ENCODE results near the gene CCDC12. TPM values are rescaled to one million over a fixed set of nuclear protein-coding genes. Genes with fewer than 3 reads are reported as not detected.

CCDC12 gene
- total and polyA plus RNA-seq, 2 of the 13 experiments (the other 11 are each of a cell fraction or from before 2014, with no cell fraction given), result 30.1 to 49.5 TPM

DNA sequence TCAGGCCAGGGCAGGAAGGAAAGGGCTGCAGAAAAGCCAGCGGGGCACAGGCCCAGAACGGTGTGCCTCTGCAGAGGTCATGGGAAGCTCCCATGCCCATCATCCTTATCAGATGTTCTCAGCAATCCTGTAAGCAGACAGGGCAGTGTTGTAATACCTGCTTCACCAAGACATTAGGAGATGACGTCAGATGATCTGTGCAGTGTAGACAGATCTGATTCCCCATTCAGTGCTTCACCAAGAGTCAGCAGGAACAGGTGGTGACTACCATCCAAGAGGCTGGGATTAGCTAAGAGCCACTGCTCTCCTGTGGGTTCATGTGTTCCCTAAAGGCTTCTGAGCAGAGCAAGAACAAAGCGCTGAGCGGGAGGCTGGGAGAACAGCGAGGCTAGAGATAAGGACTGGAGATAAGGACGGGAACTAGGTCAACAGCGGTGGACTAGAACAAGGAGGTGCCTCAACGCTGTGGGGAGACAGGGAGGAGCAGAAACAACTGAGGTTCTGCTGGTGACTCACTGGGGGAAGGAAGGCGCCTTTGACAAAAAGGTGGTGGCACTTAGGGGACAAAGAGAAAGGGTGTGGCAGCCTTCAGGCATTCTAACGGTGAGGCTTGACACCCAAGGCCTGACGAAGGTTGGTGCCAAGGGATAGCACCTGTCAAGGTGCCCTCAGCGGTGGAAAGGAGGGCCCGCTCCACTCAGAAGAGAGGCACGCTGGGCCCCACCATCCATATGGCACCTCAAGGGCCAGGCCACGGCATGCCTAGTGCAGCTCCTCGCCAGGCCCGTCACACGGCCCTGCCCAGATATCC is 28.4 kb downstream of the CCDC12 start (continued):
- TF ChIP-seq ZNF101 (CRISPR knock-in tag; IDR thresholded peaks at IDR 0.05; ENCODE audit: borderline replicate concordance, low read depth) (no peak), ZNF333 (CRISPR knock-in tag; IDR thresholded peaks at IDR 0.05; ENCODE audit: borderline replicate concordance) (no peak), ZNF317 (CRISPR knock-in tag; IDR thresholded peaks at IDR 0.05) (no peak), NFIC (IDR thresholded peaks at IDR 0.05; ENCODE audit: low read length) (no peak), NFYC (CRISPR knock-in tag; IDR thresholded peaks at IDR 0.05) (no peak), TSC22D2 (CRISPR knock-in tag; IDR thresholded peaks at IDR 0.05; ENCODE audit: borderline replicate concordance) (no peak; the same call in 1 of the 2 replicates), ZNF552 (CRISPR knock-in tag; IDR thresholded peaks at IDR 0.05; ENCODE audit: borderline replicate concordance) (no peak), GATAD2A (CRISPR knock-in tag; IDR thresholded peaks at IDR 0.05) (peak; percentile 81), NKX3-1 (CRISPR knock-in tag; IDR thresholded peaks at IDR 0.05) (no peak), KLF9 (CRISPR knock-in tag; IDR thresholded peaks at IDR 0.05; ENCODE audit: low read depth) (no peak), ZNF768 (CRISPR knock-in tag; IDR thresholded peaks at IDR 0.05) (peak; percentile 31), RBFOX2 (IDR thresholded peaks at IDR 0.05; ENCODE audit: low read depth, low read length) (no peak), ZNF577 (CRISPR knock-in tag; IDR thresholded peaks at IDR 0.05; ENCODE audit: borderline replicate concordance, low read depth) (no peak), ZBTB1 (CRISPR knock-in tag; IDR thresholded peaks at IDR 0.05; ENCODE audit: borderline replicate concordance) (no peak), ZNF761 (CRISPR knock-in tag; conservative IDR thresholded peaks at IDR 0.05) (no peak), RORA (CRISPR knock-in tag; IDR thresholded peaks at IDR 0.05) (no peak)
- TF ChIP-seq, protein P1, sequence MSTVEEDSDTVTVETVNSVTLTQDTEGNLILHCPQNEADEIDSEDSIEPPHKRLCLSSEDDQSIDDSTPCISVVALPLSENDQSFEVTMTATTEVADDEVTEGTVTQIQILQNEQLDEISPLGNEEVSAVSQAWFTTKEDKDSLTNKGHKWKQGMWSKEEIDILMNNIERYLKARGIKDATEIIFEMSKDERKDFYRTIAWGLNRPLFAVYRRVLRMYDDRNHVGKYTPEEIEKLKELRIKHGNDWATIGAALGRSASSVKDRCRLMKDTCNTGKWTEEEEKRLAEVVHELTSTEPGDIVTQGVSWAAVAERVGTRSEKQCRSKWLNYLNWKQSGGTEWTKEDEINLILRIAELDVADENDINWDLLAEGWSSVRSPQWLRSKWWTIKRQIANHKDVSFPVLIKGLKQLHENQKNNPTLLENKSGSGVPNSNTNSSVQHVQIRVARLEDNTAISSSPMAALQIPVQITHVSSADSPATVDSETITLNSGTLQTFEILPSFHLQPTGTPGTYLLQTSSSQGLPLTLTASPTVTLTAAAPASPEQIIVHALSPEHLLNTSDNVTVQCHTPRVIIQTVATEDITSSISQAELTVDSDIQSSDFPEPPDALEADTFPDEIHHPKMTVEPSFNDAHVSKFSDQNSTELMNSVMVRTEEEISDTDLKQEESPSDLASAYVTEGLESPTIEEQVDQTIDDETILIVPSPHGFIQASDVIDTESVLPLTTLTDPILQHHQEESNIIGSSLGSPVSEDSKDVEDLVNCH (CRISPR knock-in tag; IDR thresholded peaks at IDR 0.05), result no peak
- TF ChIP-seq, protein P2, sequence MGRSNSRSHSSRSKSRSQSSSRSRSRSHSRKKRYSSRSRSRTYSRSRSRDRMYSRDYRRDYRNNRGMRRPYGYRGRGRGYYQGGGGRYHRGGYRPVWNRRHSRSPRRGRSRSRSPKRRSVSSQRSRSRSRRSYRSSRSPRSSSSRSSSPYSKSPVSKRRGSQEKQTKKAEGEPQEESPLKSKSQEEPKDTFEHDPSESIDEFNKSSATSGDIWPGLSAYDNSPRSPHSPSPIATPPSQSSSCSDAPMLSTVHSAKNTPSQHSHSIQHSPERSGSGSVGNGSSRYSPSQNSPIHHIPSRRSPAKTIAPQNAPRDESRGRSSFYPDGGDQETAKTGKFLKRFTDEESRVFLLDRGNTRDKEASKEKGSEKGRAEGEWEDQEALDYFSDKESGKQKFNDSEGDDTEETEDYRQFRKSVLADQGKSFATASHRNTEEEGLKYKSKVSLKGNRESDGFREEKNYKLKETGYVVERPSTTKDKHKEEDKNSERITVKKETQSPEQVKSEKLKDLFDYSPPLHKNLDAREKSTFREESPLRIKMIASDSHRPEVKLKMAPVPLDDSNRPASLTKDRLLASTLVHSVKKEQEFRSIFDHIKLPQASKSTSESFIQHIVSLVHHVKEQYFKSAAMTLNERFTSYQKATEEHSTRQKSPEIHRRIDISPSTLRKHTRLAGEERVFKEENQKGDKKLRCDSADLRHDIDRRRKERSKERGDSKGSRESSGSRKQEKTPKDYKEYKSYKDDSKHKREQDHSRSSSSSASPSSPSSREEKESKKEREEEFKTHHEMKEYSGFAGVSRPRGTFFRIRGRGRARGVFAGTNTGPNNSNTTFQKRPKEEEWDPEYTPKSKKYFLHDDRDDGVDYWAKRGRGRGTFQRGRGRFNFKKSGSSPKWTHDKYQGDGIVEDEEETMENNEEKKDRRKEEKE (IDR thresholded peaks at IDR 0.05), result no peak
- TF ChIP-seq, protein P3, sequence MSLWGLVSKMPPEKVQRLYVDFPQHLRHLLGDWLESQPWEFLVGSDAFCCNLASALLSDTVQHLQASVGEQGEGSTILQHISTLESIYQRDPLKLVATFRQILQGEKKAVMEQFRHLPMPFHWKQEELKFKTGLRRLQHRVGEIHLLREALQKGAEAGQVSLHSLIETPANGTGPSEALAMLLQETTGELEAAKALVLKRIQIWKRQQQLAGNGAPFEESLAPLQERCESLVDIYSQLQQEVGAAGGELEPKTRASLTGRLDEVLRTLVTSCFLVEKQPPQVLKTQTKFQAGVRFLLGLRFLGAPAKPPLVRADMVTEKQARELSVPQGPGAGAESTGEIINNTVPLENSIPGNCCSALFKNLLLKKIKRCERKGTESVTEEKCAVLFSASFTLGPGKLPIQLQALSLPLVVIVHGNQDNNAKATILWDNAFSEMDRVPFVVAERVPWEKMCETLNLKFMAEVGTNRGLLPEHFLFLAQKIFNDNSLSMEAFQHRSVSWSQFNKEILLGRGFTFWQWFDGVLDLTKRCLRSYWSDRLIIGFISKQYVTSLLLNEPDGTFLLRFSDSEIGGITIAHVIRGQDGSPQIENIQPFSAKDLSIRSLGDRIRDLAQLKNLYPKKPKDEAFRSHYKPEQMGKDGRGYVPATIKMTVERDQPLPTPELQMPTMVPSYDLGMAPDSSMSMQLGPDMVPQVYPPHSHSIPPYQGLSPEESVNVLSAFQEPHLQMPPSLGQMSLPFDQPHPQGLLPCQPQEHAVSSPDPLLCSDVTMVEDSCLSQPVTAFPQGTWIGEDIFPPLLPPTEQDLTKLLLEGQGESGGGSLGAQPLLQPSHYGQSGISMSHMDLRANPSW (CRISPR knock-in tag; IDR thresholded peaks at IDR 0.05; ENCODE audit: borderline replicate concordance), result no peak
- TF ChIP-seq, protein P4, sequence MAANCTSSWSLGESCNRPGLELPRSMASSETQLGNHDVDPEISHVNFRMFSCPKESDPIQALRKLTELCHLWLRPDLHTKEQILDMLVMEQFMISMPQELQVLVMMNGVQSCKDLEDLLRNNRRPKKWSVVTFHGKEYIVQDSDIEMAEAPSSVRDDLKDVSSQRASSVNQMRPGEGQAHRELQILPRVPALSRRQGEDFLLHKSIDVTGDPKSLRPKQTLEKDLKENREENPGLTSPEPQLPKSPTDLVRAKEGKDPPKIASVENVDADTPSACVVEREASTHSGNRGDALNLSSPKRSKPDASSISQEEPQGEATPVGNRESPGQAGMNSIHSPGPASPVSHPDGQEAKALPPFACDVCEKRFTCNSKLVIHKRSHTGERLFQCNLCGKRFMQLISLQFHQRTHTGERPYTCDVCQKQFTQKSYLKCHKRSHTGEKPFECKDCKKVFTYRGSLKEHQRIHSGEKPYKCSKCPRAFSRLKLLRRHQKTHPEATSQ (CRISPR knock-in tag; IDR thresholded peaks at IDR 0.05; ENCODE audit: borderline replicate concordance), result no peak
